ENCODE data around the gene RALGAPA2. TPM values are rescaled to one million over a fixed set of nuclear protein-coding genes. Genes with fewer than 3 reads are reported as not detected.

The RALGAPA2 gene
- total RNA-seq, 1 donor from 2014 or later: 15.2 TPM

- Mint-ChIP-seq H3K4me1 (ENCODE audit: unreplicated experiment) (peaks cover 3% of the 10 kb centered on the region), H3K27me3 (ENCODE audit: unreplicated experiment) (no peaks in the 10 kb centered on the region), H3K36me3 (ENCODE audit: unreplicated experiment) (peaks cover 16% of the 10 kb centered on the region), H3K9me3 (ENCODE audit: unreplicated experiment) (peaks cover 9% of the 10 kb centered on the region), H3K4me3 (ENCODE audit: unreplicated experiment) (no peak overlapping the region), H3K27ac (ENCODE audit: unreplicated experiment) (no peak overlapping the region)
- TF ChIP-seq CTCF (IDR thresholded peaks at IDR 0.05): no peak
- DNase-seq (ENCODE audit: extremely low spot score, unreplicated experiment): no peak
Observed at GRCh38 chr20:20551409-20551808, 161.0 kb downstream of the RALGAPA2 start.

- peaks cover 14% of the 10 kb centered on the region for H3K36me3 Mint-ChIP-seq (ENCODE audit: unreplicated experiment)
- no peaks in the 10 kb centered on the region for H3K27me3 Mint-ChIP-seq (ENCODE audit: unreplicated experiment)
- no peak for TF ChIP-seq CTCF (IDR thresholded peaks at IDR 0.05)
- peaks cover 3% of the 10 kb centered on the region for H3K4me1 Mint-ChIP-seq (ENCODE audit: unreplicated experiment)
- no peak overlapping the region for H3K4me3 Mint-ChIP-seq (ENCODE audit: unreplicated experiment)
- no peak overlapping the region for H3K27ac Mint-ChIP-seq (ENCODE audit: unreplicated experiment)
- no peak for DNase-seq (ENCODE audit: extremely low spot score, unreplicated experiment)
- no peaks in the 10 kb centered on the region for H3K9me3 Mint-ChIP-seq (ENCODE audit: unreplicated experiment)
Observed at GRCh38 chr20:20549704-20550103, 162.7 kb downstream of the RALGAPA2 start.

- Mint-ChIP-seq H3K9me3 (ENCODE audit: unreplicated experiment) (no peaks in the 10 kb centered on the region), H3K4me3 (ENCODE audit: unreplicated experiment) (no peak overlapping the region), H3K27me3 (ENCODE audit: unreplicated experiment) (no peaks in the 10 kb centered on the region), H3K27ac (ENCODE audit: unreplicated experiment) (no peak overlapping the region), H3K36me3 (ENCODE audit: unreplicated experiment) (peaks cover 10% of the 10 kb centered on the region), H3K4me1 (ENCODE audit: unreplicated experiment) (peaks cover 3% of the 10 kb centered on the region)
- no peak for TF ChIP-seq CTCF (IDR thresholded peaks at IDR 0.05)
- no peak for DNase-seq (ENCODE audit: extremely low spot score, unreplicated experiment)
Observed at GRCh38 chr20:20549267-20549612, 163.2 kb downstream of the RALGAPA2 start.

GRCh38 chr20:20548527-20549266 is 163.7 kb downstream of the RALGAPA2 start:
- Mint-ChIP-seq H3K9me3 (ENCODE audit: unreplicated experiment) (no peaks in the 10 kb centered on the region), H3K4me3 (ENCODE audit: unreplicated experiment) (no peak overlapping the region), H3K27ac (ENCODE audit: unreplicated experiment) (no peak overlapping the region), H3K36me3 (ENCODE audit: unreplicated experiment) (peaks cover 9% of the 10 kb centered on the region), H3K4me1 (ENCODE audit: unreplicated experiment) (peaks cover 3% of the 10 kb centered on the region), H3K27me3 (ENCODE audit: unreplicated experiment) (no peaks in the 10 kb centered on the region)
- no peak for DNase-seq (ENCODE audit: extremely low spot score, unreplicated experiment)
- no peak for TF ChIP-seq CTCF (IDR thresholded peaks at IDR 0.05)

- Mint-ChIP-seq H3K27me3 (ENCODE audit: unreplicated experiment) (no peaks in the 10 kb centered on the region), H3K9me3 (ENCODE audit: unreplicated experiment) (no peaks in the 10 kb centered on the region), H3K4me1 (ENCODE audit: unreplicated experiment) (peaks cover 3% of the 10 kb centered on the region), H3K27ac (ENCODE audit: unreplicated experiment) (no peak overlapping the region), H3K36me3 (ENCODE audit: unreplicated experiment) (peaks cover 8% of the 10 kb centered on the region), H3K4me3 (ENCODE audit: unreplicated experiment) (no peak overlapping the region)
- TF ChIP-seq CTCF (IDR thresholded peaks at IDR 0.05): no peak
- no peak for DNase-seq (ENCODE audit: extremely low spot score, unreplicated experiment)
Observed at GRCh38 chr20:20547876-20548266, 164.6 kb downstream of the RALGAPA2 start.

Data from osteocyte (in vitro differentiated cells).